ENCODE measurements around the gene LCNL1. TPM values are rescaled to one million over a fixed set of nuclear protein-coding genes. Genes with fewer than 3 reads are reported as not detected.

LCNL1 gene
- total RNA-seq, 1 experiment from 2014 or later: not detected

DNA sequence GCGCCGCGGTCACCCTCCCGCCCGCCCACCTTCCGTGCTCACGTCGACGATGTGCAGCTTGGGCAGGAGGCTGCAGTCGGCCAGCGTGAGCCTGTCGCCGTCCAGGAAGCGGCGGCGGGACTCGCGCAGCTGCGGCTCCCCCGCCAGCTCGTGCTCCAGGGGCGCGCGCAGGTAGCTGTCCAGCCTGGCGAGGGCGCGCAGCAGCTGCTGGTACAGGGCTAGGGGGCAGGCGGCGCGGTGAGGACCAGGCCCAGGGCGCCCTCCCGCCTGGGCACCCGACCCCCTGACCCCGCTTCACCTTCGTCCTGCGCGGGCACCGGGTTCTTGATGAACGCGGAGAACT, 12.1 kb downstream of the LCNL1 start:
- intact Hi-C loops (cut with micrococcal nuclease): no loop called here
- Mint-ChIP-seq H3K4me1 (ENCODE audit: insufficient read depth, unreplicated experiment) (peaks cover 4% of the 10 kb centered on the region), H3K4me3 (ENCODE audit: unreplicated experiment) (no peak overlapping the region), H3K36me3 (ENCODE audit: insufficient read depth, unreplicated experiment) (peaks cover 12% of the 10 kb centered on the region), H3K27ac (ENCODE audit: low read depth, unreplicated experiment) (no peak overlapping the region), H3K27me3 (ENCODE audit: insufficient read depth, unreplicated experiment) (no peaks in the 10 kb centered on the region), H3K9me3 (ENCODE audit: unreplicated experiment) (no peaks in the 10 kb centered on the region)
- ChIA-PET POLR2A (no interaction called here), CTCF (no interaction called here)
- TF ChIP-seq, protein P1, sequence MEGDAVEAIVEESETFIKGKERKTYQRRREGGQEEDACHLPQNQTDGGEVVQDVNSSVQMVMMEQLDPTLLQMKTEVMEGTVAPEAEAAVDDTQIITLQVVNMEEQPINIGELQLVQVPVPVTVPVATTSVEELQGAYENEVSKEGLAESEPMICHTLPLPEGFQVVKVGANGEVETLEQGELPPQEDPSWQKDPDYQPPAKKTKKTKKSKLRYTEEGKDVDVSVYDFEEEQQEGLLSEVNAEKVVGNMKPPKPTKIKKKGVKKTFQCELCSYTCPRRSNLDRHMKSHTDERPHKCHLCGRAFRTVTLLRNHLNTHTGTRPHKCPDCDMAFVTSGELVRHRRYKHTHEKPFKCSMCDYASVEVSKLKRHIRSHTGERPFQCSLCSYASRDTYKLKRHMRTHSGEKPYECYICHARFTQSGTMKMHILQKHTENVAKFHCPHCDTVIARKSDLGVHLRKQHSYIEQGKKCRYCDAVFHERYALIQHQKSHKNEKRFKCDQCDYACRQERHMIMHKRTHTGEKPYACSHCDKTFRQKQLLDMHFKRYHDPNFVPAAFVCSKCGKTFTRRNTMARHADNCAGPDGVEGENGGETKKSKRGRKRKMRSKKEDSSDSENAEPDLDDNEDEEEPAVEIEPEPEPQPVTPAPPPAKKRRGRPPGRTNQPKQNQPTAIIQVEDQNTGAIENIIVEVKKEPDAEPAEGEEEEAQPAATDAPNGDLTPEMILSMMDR (IDR thresholded peaks at IDR 0.05; ENCODE audit: unreplicated experiment): no peak
- BruUV-seq (replicated peaks): no TSS peak
- no peak for DNase-seq (ENCODE audit: unreplicated experiment)

DNA sequence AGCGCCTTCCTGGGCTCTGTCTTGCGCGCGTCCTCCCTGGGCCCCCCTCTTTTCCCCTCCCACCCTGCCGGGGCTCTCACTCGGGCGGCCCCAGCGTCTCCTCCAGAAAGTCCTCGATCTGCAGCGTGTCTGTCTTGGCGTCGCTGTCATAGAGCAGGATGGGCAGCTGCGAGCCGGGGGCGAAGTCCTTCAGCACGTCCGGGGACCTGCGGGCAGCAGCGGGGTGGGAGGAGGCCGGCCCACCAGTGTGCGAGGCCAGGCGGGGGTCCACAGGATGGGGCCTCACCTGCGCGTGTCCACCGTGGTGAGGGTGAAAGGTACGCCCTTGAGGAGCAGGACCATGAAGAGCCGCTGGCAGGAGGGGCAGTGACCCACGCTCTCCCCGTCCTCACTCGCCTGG, 12.6 kb downstream of the LCNL1 start:
- H3K9me3 Mint-ChIP-seq (ENCODE audit: unreplicated experiment): no peaks in the 10 kb centered on the region
- intact Hi-C loops (cut with micrococcal nuclease): no loop called here

DNA sequence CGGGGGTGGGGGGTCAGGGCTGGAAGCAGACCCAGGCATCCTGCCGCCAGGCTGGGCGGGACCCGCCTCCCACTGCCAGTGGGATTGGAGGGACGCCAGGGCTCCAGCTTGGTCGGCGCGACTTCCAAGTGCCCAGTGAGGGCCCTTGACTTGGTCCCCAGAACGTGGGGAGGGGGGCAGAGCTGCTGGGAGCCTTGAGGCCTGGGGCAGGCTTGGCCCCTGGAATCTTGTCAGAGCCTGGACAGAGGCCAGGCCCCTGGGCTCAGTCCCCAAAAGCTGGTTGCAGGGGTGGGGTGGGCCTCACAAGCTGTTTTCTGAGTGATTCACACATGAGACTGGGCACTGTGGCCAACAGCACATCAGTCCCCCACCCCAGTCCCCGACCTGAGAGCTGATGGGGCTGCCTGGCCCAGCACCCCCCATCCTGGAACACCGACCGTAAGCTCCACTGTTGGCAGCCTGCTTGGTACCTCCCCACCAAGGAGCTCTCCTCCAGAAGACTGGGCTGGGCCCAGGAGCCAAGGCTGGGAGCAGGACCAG, 13.0 kb downstream of the LCNL1 start:
- TF ChIP-seq, protein P1 (IDR thresholded peaks at IDR 0.05; ENCODE audit: unreplicated experiment): no peak
- Mint-ChIP-seq H3K36me3 (ENCODE audit: insufficient read depth, unreplicated experiment) (peaks cover 12% of the 10 kb centered on the region), H3K9me3 (ENCODE audit: unreplicated experiment) (no peaks in the 10 kb centered on the region), H3K4me1 (ENCODE audit: insufficient read depth, unreplicated experiment) (peaks cover 4% of the 10 kb centered on the region), H3K27ac (ENCODE audit: low read depth, unreplicated experiment) (peak overlapping the region; percentile 70), H3K27me3 (ENCODE audit: insufficient read depth, unreplicated experiment) (no peaks in the 10 kb centered on the region), H3K4me3 (ENCODE audit: unreplicated experiment) (peak overlapping the region; percentile 57)
- intact Hi-C loops (cut with micrococcal nuclease): no loop called here
- CTCF ChIA-PET: interaction anchor here (0.6 to 1.4 kb wide), 5 partner anchors 9 to 631 kb away, joined by 3 to 4 read pairs (median 4); partner anchors contain the start of gene C8G
- BruUV-seq (replicated peaks): no TSS peak
- DNase-seq (ENCODE audit: unreplicated experiment): peak; percentile 33
- POLR2A ChIA-PET: interaction anchor here (0.6 to 1.1 kb wide), 6 partner anchors 31 to 205 kb away, joined by 3 to 4 read pairs (median 3); partner anchors contain the start of genes MAN1B1 and TMEM141

More for the DNA sequence above, 12.6 kb downstream of the LCNL1 start:
- ChIA-PET CTCF (interaction anchor here (0.9 kb wide), 1 partner anchor 34 kb away, joined by 4 read pairs; no protein-coding TSS in a partner anchor), POLR2A (interaction anchor here (0.6 kb wide), 2 partner anchors 111 to 174 kb away, joined by 3 read pairs; no protein-coding TSS in a partner anchor)
- no peak for DNase-seq (ENCODE audit: unreplicated experiment)
- H3K4me3 Mint-ChIP-seq (ENCODE audit: unreplicated experiment): no peak overlapping the region
- H3K27me3 Mint-ChIP-seq (ENCODE audit: insufficient read depth, unreplicated experiment): no peaks in the 10 kb centered on the region
- BruUV-seq (replicated peaks): no TSS peak
- H3K36me3 Mint-ChIP-seq (ENCODE audit: insufficient read depth, unreplicated experiment): peaks cover 12% of the 10 kb centered on the region
- TF ChIP-seq, protein P1 (IDR thresholded peaks at IDR 0.05; ENCODE audit: unreplicated experiment): no peak
- H3K4me1 Mint-ChIP-seq (ENCODE audit: insufficient read depth, unreplicated experiment): peaks cover 4% of the 10 kb centered on the region
- no peak overlapping the region for H3K27ac Mint-ChIP-seq (ENCODE audit: low read depth, unreplicated experiment)

DNA sequence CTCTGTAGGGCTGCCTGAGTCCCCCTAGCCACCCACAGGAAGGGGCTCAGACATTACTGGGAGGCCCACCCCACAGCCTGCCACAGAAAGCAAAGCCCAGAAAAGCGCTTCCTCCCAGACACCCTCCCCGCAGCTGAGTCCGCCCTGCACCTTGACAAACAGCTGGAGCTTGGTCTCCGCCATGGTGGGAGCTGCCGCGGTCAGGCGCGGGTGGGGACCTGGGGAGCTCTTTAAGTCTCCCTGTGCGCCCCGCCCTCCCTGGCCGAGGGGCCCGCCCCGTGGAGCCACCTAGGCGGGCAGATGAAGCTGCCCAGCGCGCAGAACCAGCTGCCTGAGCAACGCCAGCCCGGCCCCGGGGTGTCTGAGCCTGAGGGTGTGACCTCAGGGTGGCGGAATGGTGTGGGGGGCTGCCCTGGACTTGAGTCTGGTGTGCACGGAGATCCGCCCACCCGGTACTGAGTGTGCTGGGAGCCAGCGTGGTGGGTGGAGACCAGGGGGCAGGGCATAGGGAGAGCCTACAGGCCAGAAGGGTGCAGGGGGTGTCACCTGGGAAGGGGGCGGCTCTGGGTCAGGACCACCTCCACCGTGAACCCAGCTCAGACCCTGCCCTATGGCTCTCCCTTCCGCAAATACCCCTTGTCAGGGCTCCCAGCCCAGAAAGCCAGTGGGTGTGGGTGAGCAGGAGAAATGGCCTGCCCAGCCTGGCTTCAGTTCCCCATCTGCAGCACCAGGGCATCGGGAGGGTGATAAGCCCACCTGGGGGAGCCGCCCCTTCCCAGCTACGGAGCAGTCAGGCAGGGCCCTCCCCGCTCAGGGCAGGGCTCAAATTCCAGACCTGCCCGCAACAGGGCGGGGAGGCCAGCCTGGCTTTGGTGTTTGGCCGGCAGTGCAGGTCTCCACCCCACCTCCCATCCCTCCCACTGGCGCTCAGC, 13.8 kb downstream of the LCNL1 start, which contains the start of gene CLIC3:
CLIC3 (minus strand) TSS at position 208 of the 932 bp plus-strand sequence; CDS start at position 183, 25 bp downstream.
- Mint-ChIP-seq H3K36me3 (ENCODE audit: insufficient read depth, unreplicated experiment) (peaks cover 8% of the 10 kb centered on the region), H3K27ac (ENCODE audit: low read depth, unreplicated experiment) (peak within 1 kb of the TSS; percentile 70), H3K4me3 (ENCODE audit: unreplicated experiment) (peak within 1 kb of the TSS; percentile 57), H3K27me3 (ENCODE audit: insufficient read depth, unreplicated experiment) (no peaks in the 10 kb centered on the region), H3K9me3 (ENCODE audit: unreplicated experiment) (no peaks in the 10 kb centered on the region), H3K4me1 (ENCODE audit: insufficient read depth, unreplicated experiment) (peaks cover 4% of the 10 kb centered on the region)
- TF ChIP-seq, protein P1 (IDR thresholded peaks at IDR 0.05; ENCODE audit: unreplicated experiment): no peak
- intact Hi-C loops (cut with micrococcal nuclease): no loop called here
- CTCF ChIA-PET: interaction anchor here (0.6 to 1.4 kb wide), 7 partner anchors 8 to 632 kb away, joined by 3 to 5 read pairs (median 4); partner anchors contain the start of gene C8G
- peak; percentile 38 for DNase-seq (ENCODE audit: unreplicated experiment)
- POLR2A ChIA-PET: interaction anchor here (0.5 to 1.1 kb wide), 8 partner anchors 30 to 214 kb away, joined by 3 to 4 read pairs (median 3); partner anchors contain the start of genes MAN1B1 and TMEM141
- BruUV-seq (replicated peaks): no TSS peak
